GM23338 (cell line): ENCODE results near the gene IKBKE.

ENCODE experiments used
- CTCF ChIP-seq, 2 experiments: fragments of 200-600 bp in 1 of 2; sonication (generic) in 1 of 2; conservative IDR thresholded peaks; 2 replicates each; pipeline versions ENCODE4 v1.5.1 to v1.6.1; 2016 to 2017; ENCODE audit warnings: antibody characterized with exemption in 2 of 2, low read depth in 2 of 2, mild to moderate bottlenecking in 2 of 2, moderate library complexity in 1 of 2
- EZH2 ChIP-seq: fragments of 200-600 bp; sonication (generic); IDR thresholded peaks from one replicate; pipeline ENCODE4 v1.8.0; 2017; ENCODE audit warnings: antibody characterized with exemption, mild to moderate bottlenecking, low read depth; ENCODE audit not compliant: unreplicated experiment
- EZH2phosphoT487 ChIP-seq: fragments of 200-600 bp; sonication (generic); IDR thresholded peaks from one replicate; pipeline ENCODE4 v1.8.1; 2018; ENCODE audit warnings: antibody characterized with exemption; ENCODE audit not compliant: unreplicated experiment
- POLR2AphosphoS5 ChIP-seq: IDR thresholded peaks from 2 replicates; pipeline ENCODE4 v1.6.1; 2016; ENCODE audit warnings: antibody characterized with exemption, low read depth
- STAT1 ChIP-seq: IDR thresholded peaks from one replicate; pipeline ENCODE4 v1.6.1; 2016; ENCODE audit warnings: antibody characterized with exemption; ENCODE audit not compliant: unreplicated experiment

- TF ChIP-seq CTCF (conservative IDR thresholded peaks at IDR 0.05; ENCODE audit: low read depth in 2 of 2) (no peak), STAT1 (no peak), EZH2phosphoT487 (no peak), POLR2AphosphoS5 (no peak), EZH2 (no peak)
Observed at GRCh38 chr1:206538086-206538770, 68.0 kb downstream of the IKBKE start.
